ENCODE data around the gene TNFRSF13B.
"Not testable (repeated sequence)": the region's sequence is repeated elsewhere in the genome, so short reads cannot be mapped to it uniquely, and the experiment has no call there.

The TNFRSF13B gene

DNA sequence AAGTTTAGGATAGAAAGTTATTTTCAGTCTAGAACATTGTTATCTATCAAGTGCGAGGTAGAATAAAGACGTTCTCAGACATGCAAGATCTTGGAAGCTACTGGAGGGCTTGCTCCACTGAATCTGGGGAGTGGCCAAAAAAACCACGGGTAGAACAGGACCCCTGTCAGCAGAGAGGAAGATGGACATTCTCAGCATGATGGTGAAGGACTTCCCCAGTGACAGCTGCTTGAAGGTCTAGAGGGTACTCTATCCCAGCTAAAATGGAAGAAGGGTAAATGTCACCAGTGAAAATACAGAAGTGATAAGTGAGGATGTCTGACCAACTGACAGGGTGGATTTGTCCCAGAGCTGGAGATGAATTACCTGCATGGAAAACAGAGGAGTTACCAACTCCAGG, 10.1 kb downstream of the TNFRSF13B start:
- Histone ChIP-seq H3K36me3 (ENCODE audit: insufficient read depth) (no peaks in the 10 kb centered on the region), H3K27ac (no peak overlapping the region), H3K9ac (no peak overlapping the region), H2AFZ (ENCODE audit: low read depth) (no peak overlapping the region), H3K27me3 (ENCODE audit: insufficient read depth, low read depth) (no peaks in the 10 kb centered on the region), H3K4me2 (no peak overlapping the region), H3K79me2 (ENCODE audit: insufficient read depth, low read depth) (peaks cover 64% of the 10 kb centered on the region), H4K20me1 (ENCODE audit: insufficient read depth) (no peaks in the 10 kb centered on the region), H3K4me1 (ENCODE audit: low read depth, poor library complexity, severe bottlenecking) (peaks cover 61% of the 10 kb centered on the region), H3K4me3 (IDR thresholded peaks at IDR 0.05; ENCODE audit: insufficient read depth, low read depth, low read length) (no peak overlapping the region)
- TF ChIP-seq, protein P1, sequence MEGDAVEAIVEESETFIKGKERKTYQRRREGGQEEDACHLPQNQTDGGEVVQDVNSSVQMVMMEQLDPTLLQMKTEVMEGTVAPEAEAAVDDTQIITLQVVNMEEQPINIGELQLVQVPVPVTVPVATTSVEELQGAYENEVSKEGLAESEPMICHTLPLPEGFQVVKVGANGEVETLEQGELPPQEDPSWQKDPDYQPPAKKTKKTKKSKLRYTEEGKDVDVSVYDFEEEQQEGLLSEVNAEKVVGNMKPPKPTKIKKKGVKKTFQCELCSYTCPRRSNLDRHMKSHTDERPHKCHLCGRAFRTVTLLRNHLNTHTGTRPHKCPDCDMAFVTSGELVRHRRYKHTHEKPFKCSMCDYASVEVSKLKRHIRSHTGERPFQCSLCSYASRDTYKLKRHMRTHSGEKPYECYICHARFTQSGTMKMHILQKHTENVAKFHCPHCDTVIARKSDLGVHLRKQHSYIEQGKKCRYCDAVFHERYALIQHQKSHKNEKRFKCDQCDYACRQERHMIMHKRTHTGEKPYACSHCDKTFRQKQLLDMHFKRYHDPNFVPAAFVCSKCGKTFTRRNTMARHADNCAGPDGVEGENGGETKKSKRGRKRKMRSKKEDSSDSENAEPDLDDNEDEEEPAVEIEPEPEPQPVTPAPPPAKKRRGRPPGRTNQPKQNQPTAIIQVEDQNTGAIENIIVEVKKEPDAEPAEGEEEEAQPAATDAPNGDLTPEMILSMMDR (conservative IDR thresholded peaks at IDR 0.05; ENCODE audit: low read depth, low read length) = no peak

DNA sequence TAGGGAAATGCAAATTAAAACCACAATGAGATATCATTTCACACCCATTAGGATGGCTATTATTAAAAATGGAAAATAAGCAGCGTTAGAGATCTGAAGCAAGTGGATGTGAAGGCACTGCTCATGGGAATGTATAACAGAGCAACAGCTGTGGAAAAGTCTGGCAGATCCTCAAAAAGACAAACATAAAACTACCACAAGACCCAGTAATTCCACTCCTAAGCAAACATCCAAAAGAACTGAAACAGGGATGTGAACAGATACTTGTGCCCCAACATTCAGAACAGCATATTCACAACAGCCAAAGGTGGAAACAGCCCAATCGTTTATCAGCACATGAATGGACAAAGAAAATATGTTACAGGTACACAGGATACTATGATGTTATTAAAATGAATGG, 10.9 kb downstream of the TNFRSF13B start:
- not testable (repeated sequence) for H2AFZ ChIP-seq (ENCODE audit: low read depth); H3K27me3 ChIP-seq (ENCODE audit: insufficient read depth, low read depth); H3K4me2 ChIP-seq; H3K36me3 ChIP-seq (ENCODE audit: insufficient read depth); H3K27ac ChIP-seq; H3K9ac ChIP-seq; H4K20me1 ChIP-seq (ENCODE audit: insufficient read depth); H3K4me3 ChIP-seq (IDR thresholded peaks at IDR 0.05; ENCODE audit: insufficient read depth, low read depth, low read length)
- Histone ChIP-seq H3K4me1 (ENCODE audit: low read depth, poor library complexity, severe bottlenecking) (peaks cover 62% of the 10 kb centered on the region), H3K79me2 (ENCODE audit: insufficient read depth, low read depth) (peaks cover 63% of the 10 kb centered on the region)

DNA sequence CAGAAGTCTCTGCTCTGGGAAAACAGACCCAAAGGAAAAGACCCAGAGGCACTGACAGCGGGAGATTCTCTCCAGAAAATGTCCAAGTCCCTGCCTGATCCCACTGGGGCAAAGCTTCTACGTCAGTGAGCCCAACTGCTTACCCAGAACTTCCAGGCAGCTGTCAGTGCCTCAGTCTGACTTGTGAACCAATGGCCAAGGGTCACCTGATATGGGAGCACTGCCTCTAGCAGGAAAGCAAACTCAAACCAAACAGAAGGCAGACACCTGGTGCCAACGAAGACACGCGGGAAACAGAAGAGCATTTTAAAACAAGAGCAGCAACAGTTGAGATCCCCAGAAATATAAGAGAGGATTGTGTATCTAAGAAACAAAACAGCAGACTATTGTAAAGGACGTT, 16.9 kb downstream of the TNFRSF13B start:
- H3K4me2 ChIP-seq; H4K20me1 ChIP-seq (ENCODE audit: insufficient read depth); H3K27ac ChIP-seq: not testable (repeated sequence)

DNA sequence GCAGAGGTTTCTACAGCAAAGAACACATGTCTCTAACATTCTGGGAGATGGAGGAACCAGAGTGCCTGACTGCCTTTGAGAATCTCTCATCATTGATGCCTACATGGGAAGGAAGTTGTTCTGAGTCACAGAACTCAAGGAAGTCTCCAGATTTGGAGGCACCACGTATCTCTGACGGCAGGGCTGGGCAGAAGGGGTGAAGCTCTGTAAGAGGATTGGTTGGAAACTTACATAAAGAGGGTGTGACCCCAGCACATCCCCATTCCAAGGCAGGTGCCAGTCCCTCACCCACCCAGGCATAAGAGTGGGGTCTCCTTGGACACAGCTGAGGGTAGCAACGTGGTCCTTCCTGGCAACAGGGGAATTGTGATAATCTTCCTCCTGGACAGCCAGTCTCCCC, 17.4 kb downstream of the TNFRSF13B start:
- no peak overlapping the region for H3K4me3 ChIP-seq (IDR thresholded peaks at IDR 0.05; ENCODE audit: insufficient read depth, low read depth, low read length)
- H4K20me1 ChIP-seq (ENCODE audit: insufficient read depth) = no peaks in the 10 kb centered on the region
- H3K4me2 ChIP-seq = no peak overlapping the region
- no peak overlapping the region for H3K9ac ChIP-seq
- no peaks in the 10 kb centered on the region for H3K27me3 ChIP-seq (ENCODE audit: insufficient read depth, low read depth)
- no peak overlapping the region for H2AFZ ChIP-seq (ENCODE audit: low read depth)
- H3K79me2 ChIP-seq (ENCODE audit: insufficient read depth, low read depth) = peaks cover 41% of the 10 kb centered on the region
- H3K4me1 ChIP-seq (ENCODE audit: low read depth, poor library complexity, severe bottlenecking) = peaks cover 59% of the 10 kb centered on the region
- H3K27ac ChIP-seq = no peak overlapping the region
- no peaks in the 10 kb centered on the region for H3K36me3 ChIP-seq (ENCODE audit: insufficient read depth)
- TF ChIP-seq, protein P1 (conservative IDR thresholded peaks at IDR 0.05; ENCODE audit: low read depth, low read length) = no peak

More for the DNA sequence above, 16.9 kb downstream of the TNFRSF13B start:
- not testable (repeated sequence) for H3K9ac ChIP-seq; H3K4me3 ChIP-seq (IDR thresholded peaks at IDR 0.05; ENCODE audit: insufficient read depth, low read depth, low read length); H3K27me3 ChIP-seq (ENCODE audit: insufficient read depth, low read depth); H2AFZ ChIP-seq (ENCODE audit: low read depth); H3K36me3 ChIP-seq (ENCODE audit: insufficient read depth)
- peaks cover 63% of the 10 kb centered on the region for H3K4me1 ChIP-seq (ENCODE audit: low read depth, poor library complexity, severe bottlenecking)
- H3K79me2 ChIP-seq (ENCODE audit: insufficient read depth, low read depth) = peaks cover 45% of the 10 kb centered on the region

DNA sequence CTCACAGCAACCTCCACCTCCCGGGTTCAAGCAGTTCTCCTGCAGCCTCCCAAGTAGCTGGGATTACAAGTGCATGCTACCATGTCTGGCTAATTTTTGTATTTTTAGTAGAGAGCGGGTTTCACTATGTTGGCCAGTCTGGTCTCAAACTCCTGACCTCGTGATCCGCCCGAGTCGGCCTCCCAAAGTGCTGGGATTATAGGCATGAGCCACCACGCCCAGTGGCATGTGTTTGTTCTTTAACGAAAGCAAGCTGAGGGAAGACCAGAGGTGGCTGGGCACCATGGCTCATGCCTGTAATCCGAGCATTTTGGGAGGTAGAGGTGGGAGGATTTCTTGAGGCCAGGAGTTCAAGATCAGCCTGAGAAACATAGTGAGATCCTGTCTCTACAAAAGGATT, 18.1 kb downstream of the TNFRSF13B start:
- no peaks in the 10 kb centered on the region for H4K20me1 ChIP-seq (ENCODE audit: insufficient read depth)
- H3K79me2 ChIP-seq (ENCODE audit: insufficient read depth, low read depth) = peaks cover 35% of the 10 kb centered on the region
- no peaks in the 10 kb centered on the region for H3K27me3 ChIP-seq (ENCODE audit: insufficient read depth, low read depth)
- no peaks in the 10 kb centered on the region; the same call in 1 of the 2 replicates for H3K36me3 ChIP-seq (ENCODE audit: insufficient read depth)
- no peak overlapping the region for H3K9ac ChIP-seq
- no peak overlapping the region for H3K4me3 ChIP-seq (IDR thresholded peaks at IDR 0.05; ENCODE audit: insufficient read depth, low read depth, low read length)
- H3K4me2 ChIP-seq = no peak overlapping the region
- H3K4me1 ChIP-seq (ENCODE audit: low read depth, poor library complexity, severe bottlenecking) = peaks cover 54% of the 10 kb centered on the region
- TF ChIP-seq, protein P1 (conservative IDR thresholded peaks at IDR 0.05; ENCODE audit: low read depth, low read length) = no peak
- H3K27ac ChIP-seq = no peak overlapping the region; the same call in 1 of the 2 replicates
- H2AFZ ChIP-seq (ENCODE audit: low read depth) = no peak overlapping the region
